GM18517 (cell line): ENCODE measurements around the gene PPWD1.
A peak's percentile ranks its signal among the peaks of the same experiment; 100 is the strongest.

Source experiments
- ATAC-seq: cut with Tn5 transposase; IDR thresholded peaks from one replicate; pipeline ENCODE4 v1.9.1; 2021; ENCODE audit warnings: mild to moderate bottlenecking, moderate library complexity; ENCODE audit not compliant: unreplicated experiment

Gene PPWD1

DNA sequence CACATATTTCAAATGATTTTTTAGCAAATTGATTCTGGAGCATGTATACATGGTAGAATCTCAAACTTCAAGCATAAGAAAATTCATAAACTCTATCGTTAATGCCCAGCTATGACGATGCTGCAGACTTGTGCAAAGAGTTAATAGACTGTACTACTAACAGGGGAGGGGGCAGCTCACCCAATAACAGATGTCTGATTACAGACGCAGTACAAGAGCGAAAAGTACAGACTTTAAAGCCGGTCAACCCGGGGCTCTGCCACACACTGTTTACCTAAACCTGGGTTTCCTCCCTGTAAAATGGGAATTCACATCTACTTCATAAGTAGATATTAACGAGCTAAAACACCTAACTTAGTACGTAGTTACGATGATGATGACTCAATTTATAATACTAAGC, 60.4 kb downstream of the PPWD1 start:
- ATAC-seq, result no peak

DNA sequence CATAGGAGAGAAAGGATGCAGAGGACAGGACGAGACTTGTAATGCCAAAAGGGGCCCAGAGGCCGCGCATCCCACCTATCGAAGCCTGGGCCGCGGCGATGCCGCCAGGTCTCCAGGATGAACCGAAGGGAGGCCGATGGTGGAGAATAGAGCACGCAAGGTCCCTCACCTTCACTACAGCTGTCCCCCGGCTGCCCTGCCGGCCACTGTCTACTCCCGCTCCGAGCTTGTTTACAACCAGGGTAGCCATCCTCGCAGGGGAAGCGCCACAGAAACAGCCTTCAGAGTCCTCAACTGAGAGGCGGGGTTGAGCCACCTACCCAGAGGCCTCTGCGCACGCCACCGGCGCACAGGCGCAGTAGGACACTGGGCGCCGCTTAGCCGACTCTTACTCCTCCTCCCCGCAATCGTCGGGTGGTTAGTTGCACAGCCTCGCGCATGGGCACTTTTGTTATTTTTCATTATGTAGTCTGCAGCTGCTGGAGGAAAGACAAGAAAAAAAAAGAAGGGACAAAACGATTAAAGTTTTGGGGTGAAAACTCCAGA, 61.0 kb downstream of the PPWD1 start, which contains the start of gene TRIM23:
Gene TRIM23 (minus strand): TSS at position 309 of the 546 bp plus-strand sequence. CDS start 59 bp downstream, at position 250.
- ATAC-seq, result peak; percentile 87

DNA sequence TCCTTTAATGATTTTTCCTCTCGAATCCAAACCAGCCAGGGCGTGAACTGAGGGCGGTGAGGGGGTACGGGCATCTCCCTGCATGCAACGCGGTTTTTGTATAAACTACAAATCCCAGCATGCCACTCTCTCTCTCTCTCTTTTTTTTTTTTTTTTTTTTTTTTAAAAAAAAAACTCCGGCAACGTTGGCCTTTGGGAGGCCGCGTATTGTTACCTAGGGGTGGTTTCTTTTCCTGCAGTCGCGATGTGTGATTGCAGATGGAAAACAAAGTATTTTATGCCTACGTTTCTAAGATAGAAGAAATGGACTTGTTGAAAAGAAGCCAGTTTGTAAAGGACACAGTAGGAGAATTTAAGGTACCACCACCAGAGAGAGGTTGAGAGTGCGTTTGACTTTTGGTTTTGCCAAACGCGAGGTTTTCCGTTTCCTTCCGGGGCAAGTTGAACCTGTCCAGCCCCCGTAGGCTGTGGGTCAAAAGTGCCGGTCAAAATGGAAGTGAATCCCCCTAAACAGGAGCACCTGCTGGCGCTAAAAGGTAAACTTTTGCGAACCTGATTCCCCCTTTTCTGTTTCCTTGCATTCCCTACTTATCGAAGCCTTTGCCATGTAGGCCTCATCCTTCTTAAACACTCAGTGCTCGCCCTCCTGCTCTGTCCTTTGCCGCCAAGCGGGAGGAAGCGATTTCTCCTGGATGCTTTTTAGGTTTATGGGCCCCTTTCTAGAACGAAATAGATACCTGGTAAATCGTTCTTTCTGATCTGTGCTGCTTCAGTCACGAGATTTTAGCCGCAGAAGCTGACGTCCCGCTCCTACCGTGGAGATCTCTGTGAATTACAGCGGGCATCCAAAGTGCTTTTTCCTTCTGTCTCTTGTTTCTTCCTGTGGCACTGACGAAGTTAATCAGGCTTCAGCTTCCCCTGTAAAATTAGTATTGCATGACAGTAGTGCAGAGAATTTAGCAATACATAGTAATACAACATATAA, 61.8 kb downstream of the PPWD1 start, which contains the start of the genes SHLD3 and TRAPPC13:
Gene SHLD3 (plus strand): TSS at position 457 of the 985 bp plus-strand sequence. CDS start 4,561 bp downstream, outside the sequence.
Gene TRAPPC13 (plus strand): TSS at position 457 of the 985 bp plus-strand sequence. CDS start 34 bp downstream, at position 491.
- ATAC-seq, result peak; percentile 78

DNA sequence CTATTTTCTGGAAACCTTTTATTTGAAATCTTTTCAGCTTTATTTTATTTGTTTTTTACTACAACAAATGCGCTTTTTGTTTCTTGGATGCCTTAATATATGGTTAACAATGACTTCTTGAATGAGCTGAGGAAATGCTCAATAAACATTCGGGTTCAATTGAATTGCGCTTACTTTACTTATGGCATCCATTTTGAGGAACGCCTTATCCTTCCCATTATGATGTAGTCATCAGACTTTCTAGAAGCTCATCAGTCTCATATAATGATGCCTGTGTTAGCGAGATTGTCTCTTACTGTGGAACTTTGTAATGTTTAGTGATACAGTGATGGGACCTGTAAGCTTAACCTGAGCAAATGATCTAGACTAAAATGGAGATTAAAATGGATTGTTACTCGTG, 62.6 kb downstream of the PPWD1 start:
- no peak for ATAC-seq

DNA sequence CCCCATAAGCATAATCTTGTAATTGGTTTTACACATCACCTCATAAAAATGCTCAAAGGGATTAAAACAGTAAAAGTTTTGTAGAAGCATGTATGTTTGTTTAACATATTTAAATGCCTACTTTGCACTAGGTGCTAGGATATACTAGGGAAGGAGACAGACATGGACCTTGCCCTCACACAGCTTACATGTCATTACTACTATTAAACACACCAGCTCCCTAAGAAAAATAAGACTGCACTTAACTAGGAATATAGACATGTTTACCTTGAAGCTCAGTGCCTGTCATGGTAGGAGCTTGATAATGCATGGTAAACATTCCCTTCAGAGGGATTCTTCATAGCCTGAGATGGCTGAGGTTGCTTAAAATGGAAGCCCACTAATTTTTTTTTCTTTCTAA, 67.9 kb downstream of the PPWD1 start:
- ATAC-seq, result no peak
